GM12892 (cell line): ENCODE measurements around the gene KIAA1671.

ENCODE experiments used
- POLR2A ChIP-seq: IDR thresholded peaks from 2 replicates; pipeline ENCODE4 v1.6.1; 2011; ENCODE audit warnings: low read depth, low read length, control low read depth
- TAF1 ChIP-seq: IDR thresholded peaks from 2 replicates; pipeline ENCODE4 v1.6.1; 2011; ENCODE audit warnings: low read depth, mild to moderate bottlenecking, control low read depth, low read length, borderline replicate concordance

DNA sequence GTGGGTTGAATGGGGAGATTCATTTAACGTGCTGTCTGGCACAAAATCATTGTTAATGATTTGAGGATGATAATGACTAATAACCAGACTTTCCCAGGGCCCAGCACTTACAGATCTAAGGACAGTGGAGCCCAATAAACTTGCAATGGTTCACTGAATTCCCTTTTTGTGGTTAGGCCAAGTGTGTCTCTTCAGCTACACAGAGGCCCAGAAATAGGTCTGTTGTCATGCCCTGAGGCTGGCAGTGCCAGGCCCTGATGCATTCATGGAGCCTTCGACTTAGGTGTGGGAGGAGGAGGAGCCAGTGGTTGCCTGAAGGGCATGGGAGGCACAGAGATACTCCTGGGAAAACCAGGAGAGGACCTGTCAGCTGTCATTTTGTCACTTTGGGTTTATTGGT, 56.1 kb downstream of the KIAA1671 start:
- no peak for TF ChIP-seq TAF1
- TF ChIP-seq POLR2A: no peak
